ENCODE results near the gene COPG1.

Gene COPG1

GRCh38 chr3:129211772-129212171 lies 37.6 kb upstream of the COPG1 start:
- TF ChIP-seq REST (IDR thresholded peaks at IDR 0.05; ENCODE audit: insufficient read depth in 1 of 2, low read depth in 2 of 2, low read length in 2 of 2) (no peak), SIN3A (IDR thresholded peaks at IDR 0.05; ENCODE audit: borderline replicate concordance, insufficient read depth, low read length) (no peak), TAF1 (IDR thresholded peaks at IDR 0.05; ENCODE audit: borderline replicate concordance, insufficient read depth, low read length) (no peak), POLR2AphosphoS5 (IDR thresholded peaks at IDR 0.05; ENCODE audit: low read depth, low read length) (no peak), FOXP2 (optimal IDR thresholded peaks at IDR 0.05; ENCODE audit: borderline replicate concordance, extremely low read depth, extremely low read length, insufficient read depth) (no peak)

GRCh38 chr3:129213238-129213637 lies 36.2 kb upstream of the COPG1 start:
- no peak for TF ChIP-seq SIN3A (IDR thresholded peaks at IDR 0.05; ENCODE audit: borderline replicate concordance, insufficient read depth, low read length)
- no peak for TF ChIP-seq POLR2AphosphoS5 (IDR thresholded peaks at IDR 0.05; ENCODE audit: low read depth, low read length)
- no peak for TF ChIP-seq FOXP2 (optimal IDR thresholded peaks at IDR 0.05; ENCODE audit: borderline replicate concordance, extremely low read depth, extremely low read length, insufficient read depth)
- TF ChIP-seq TAF1 (IDR thresholded peaks at IDR 0.05; ENCODE audit: borderline replicate concordance, insufficient read depth, low read length), result no peak
- TF ChIP-seq REST (IDR thresholded peaks at IDR 0.05; ENCODE audit: insufficient read depth in 1 of 2, low read depth in 2 of 2, low read length in 2 of 2), result no peak

GRCh38 chr3:129218742-129219141 lies 30.7 kb upstream of the COPG1 start:
- TF ChIP-seq TAF1 (IDR thresholded peaks at IDR 0.05; ENCODE audit: borderline replicate concordance, insufficient read depth, low read length) (no peak), FOXP2 (optimal IDR thresholded peaks at IDR 0.05; ENCODE audit: borderline replicate concordance, extremely low read depth, extremely low read length, insufficient read depth) (no peak), SIN3A (IDR thresholded peaks at IDR 0.05; ENCODE audit: borderline replicate concordance, insufficient read depth, low read length) (no peak), POLR2AphosphoS5 (IDR thresholded peaks at IDR 0.05; ENCODE audit: low read depth, low read length) (no peak), REST (IDR thresholded peaks at IDR 0.05; ENCODE audit: insufficient read depth in 1 of 2, low read depth in 2 of 2, low read length in 2 of 2) (no peak)

GRCh38 chr3:129224984-129225393 lies 24.4 kb upstream of the COPG1 start:
- TF ChIP-seq SIN3A (IDR thresholded peaks at IDR 0.05; ENCODE audit: borderline replicate concordance, insufficient read depth, low read length) (no peak), TAF1 (IDR thresholded peaks at IDR 0.05; ENCODE audit: borderline replicate concordance, insufficient read depth, low read length) (no peak), POLR2AphosphoS5 (IDR thresholded peaks at IDR 0.05; ENCODE audit: low read depth, low read length) (no peak), REST (IDR thresholded peaks at IDR 0.05; ENCODE audit: insufficient read depth in 1 of 2, low read depth in 2 of 2, low read length in 2 of 2) (no peak), FOXP2 (optimal IDR thresholded peaks at IDR 0.05; ENCODE audit: borderline replicate concordance, extremely low read depth, extremely low read length, insufficient read depth) (no peak)

GRCh38 chr3:129226374-129226773 lies 23.0 kb upstream of the COPG1 start:
- no peak for TF ChIP-seq TAF1 (IDR thresholded peaks at IDR 0.05; ENCODE audit: borderline replicate concordance, insufficient read depth, low read length)
- TF ChIP-seq REST (IDR thresholded peaks at IDR 0.05; ENCODE audit: insufficient read depth in 1 of 2, low read depth in 2 of 2, low read length in 2 of 2), result no peak
- no peak for TF ChIP-seq POLR2AphosphoS5 (IDR thresholded peaks at IDR 0.05; ENCODE audit: low read depth, low read length)
- TF ChIP-seq FOXP2 (optimal IDR thresholded peaks at IDR 0.05; ENCODE audit: borderline replicate concordance, extremely low read depth, extremely low read length, insufficient read depth), result no peak
- no peak for TF ChIP-seq SIN3A (IDR thresholded peaks at IDR 0.05; ENCODE audit: borderline replicate concordance, insufficient read depth, low read length)

Measured in PFSK-1 (cell line).